ENCODE results near the gene FLT3LG. TPM values are rescaled to one million over a fixed set of nuclear protein-coding genes. Genes with fewer than 3 reads are reported as not detected.

FLT3LG gene
- total RNA-seq, 1 experiment from 2014 or later, result 1.5 TPM

DNA sequence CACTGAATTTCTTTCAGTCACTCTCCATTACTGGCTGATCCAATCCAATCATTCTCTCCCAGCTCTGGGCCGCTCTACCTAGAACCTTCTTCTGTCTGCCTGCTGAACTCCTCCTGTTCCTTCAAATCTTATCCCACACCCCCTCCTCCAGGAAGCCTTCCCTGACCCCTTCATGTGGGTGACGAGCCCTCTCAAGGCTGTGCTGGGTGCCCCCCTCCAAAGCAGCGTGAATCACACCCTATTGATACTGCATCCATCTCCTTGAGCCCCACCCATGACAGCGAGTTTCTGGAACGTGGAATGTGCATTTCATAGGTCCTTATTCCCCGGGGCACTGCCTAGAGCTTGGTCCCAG lies 25.6 kb upstream of the FLT3LG start:
- BruUV-seq (replicated peaks), result no TSS peak
- no peak for DNase-seq (ENCODE audit: unreplicated experiment)
- intact Hi-C loops (cut with micrococcal nuclease), result no loop called here
- H3K36me3 Mint-ChIP-seq (ENCODE audit: insufficient read depth, unreplicated experiment), result peaks cover 45% of the 10 kb centered on the region
- H3K4me1 Mint-ChIP-seq (ENCODE audit: insufficient read depth, unreplicated experiment), result peaks cover 25% of the 10 kb centered on the region
- H3K9me3 Mint-ChIP-seq (ENCODE audit: unreplicated experiment), result no peaks in the 10 kb centered on the region
- H3K4me3 Mint-ChIP-seq (ENCODE audit: unreplicated experiment), result no peak overlapping the region
- TF ChIP-seq, protein P1, sequence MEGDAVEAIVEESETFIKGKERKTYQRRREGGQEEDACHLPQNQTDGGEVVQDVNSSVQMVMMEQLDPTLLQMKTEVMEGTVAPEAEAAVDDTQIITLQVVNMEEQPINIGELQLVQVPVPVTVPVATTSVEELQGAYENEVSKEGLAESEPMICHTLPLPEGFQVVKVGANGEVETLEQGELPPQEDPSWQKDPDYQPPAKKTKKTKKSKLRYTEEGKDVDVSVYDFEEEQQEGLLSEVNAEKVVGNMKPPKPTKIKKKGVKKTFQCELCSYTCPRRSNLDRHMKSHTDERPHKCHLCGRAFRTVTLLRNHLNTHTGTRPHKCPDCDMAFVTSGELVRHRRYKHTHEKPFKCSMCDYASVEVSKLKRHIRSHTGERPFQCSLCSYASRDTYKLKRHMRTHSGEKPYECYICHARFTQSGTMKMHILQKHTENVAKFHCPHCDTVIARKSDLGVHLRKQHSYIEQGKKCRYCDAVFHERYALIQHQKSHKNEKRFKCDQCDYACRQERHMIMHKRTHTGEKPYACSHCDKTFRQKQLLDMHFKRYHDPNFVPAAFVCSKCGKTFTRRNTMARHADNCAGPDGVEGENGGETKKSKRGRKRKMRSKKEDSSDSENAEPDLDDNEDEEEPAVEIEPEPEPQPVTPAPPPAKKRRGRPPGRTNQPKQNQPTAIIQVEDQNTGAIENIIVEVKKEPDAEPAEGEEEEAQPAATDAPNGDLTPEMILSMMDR (IDR thresholded peaks at IDR 0.05; ENCODE audit: unreplicated experiment), result no peak
- H3K27me3 Mint-ChIP-seq (ENCODE audit: insufficient read depth, unreplicated experiment), result no peaks in the 10 kb centered on the region
- CTCF ChIA-PET, result no interaction called here
- POLR2A ChIA-PET, result no interaction called here
- H3K27ac Mint-ChIP-seq (ENCODE audit: low read depth, unreplicated experiment), result peak overlapping the region; percentile 31

GRCh38 chr19:49450405-49450804 lies 23.6 kb upstream of the FLT3LG start:
- no peak for DNase-seq (ENCODE audit: unreplicated experiment)
- Mint-ChIP-seq H3K4me3 (ENCODE audit: unreplicated experiment) (peak overlapping the region; percentile 96), H3K27ac (ENCODE audit: low read depth, unreplicated experiment) (peak overlapping the region; percentile 99), H3K27me3 (ENCODE audit: insufficient read depth, unreplicated experiment) (no peaks in the 10 kb centered on the region), H3K4me1 (ENCODE audit: insufficient read depth, unreplicated experiment) (peaks cover 16% of the 10 kb centered on the region), H3K36me3 (ENCODE audit: insufficient read depth, unreplicated experiment) (peaks cover 45% of the 10 kb centered on the region), H3K9me3 (ENCODE audit: unreplicated experiment) (no peaks in the 10 kb centered on the region)
- TF ChIP-seq, protein P1 (IDR thresholded peaks at IDR 0.05; ENCODE audit: unreplicated experiment), result no peak
- ChIA-PET POLR2A (interaction anchor here (1.0 to 4.8 kb wide), 4 partner anchors 38 to 179 kb away, joined by 3 to 43 read pairs (median 30); partner anchors contain the start of genes NOSIP, PRRG2, RPL13A and RPS11), CTCF (interaction anchor here (0.6 to 1.6 kb wide), 5 partner anchors 8 to 225 kb away, joined by 3 to 7 read pairs (median 3); no protein-coding TSS in a partner anchor)
- no TSS peak for BruUV-seq (replicated peaks)
- intact Hi-C loops (cut with micrococcal nuclease), result loop anchor here (5.0 kb wide), 1 partner anchor 37 kb away; the partner anchor contains the start of gene RPL13A

- no peaks in the 10 kb centered on the region for H3K9me3 Mint-ChIP-seq (ENCODE audit: unreplicated experiment)
- TSS peak; percentile 83 for BruUV-seq (replicated peaks)
- H3K4me3 Mint-ChIP-seq (ENCODE audit: unreplicated experiment), result peak within 1 kb of the TSS; percentile 96
- H3K27ac Mint-ChIP-seq (ENCODE audit: low read depth, unreplicated experiment), result peak within 1 kb of the TSS; percentile 100
- peak; percentile 100 for DNase-seq (ENCODE audit: unreplicated experiment)
- intact Hi-C loops (cut with micrococcal nuclease), result loop anchor here (5.0 kb wide), 1 partner anchor 36 kb away; the partner anchor contains the start of gene RPL13A
- no peaks in the 10 kb centered on the region for H3K27me3 Mint-ChIP-seq (ENCODE audit: insufficient read depth, unreplicated experiment)
- H3K36me3 Mint-ChIP-seq (ENCODE audit: insufficient read depth, unreplicated experiment), result peaks cover 45% of the 10 kb centered on the region
- ChIA-PET CTCF (interaction anchor here (0.5 to 1.6 kb wide), 7 partner anchors 22 to 231 kb away, joined by 3 to 7 read pairs (median 3); no protein-coding TSS in a partner anchor), POLR2A (interaction anchor here (0.5 to 4.8 kb wide), 28 partner anchors 9 to 1726 kb away, joined by 3 to 43 read pairs (median 4); partner anchors contain the start of genes BCL2L12, GYS1, IRF3 and NOSIP)
- H3K4me1 Mint-ChIP-seq (ENCODE audit: insufficient read depth, unreplicated experiment), result peaks cover 16% of the 10 kb centered on the region
- TF ChIP-seq, protein P1 (IDR thresholded peaks at IDR 0.05; ENCODE audit: unreplicated experiment), result no peak
Measured at GRCh38 chr19:49451430-49452181, 22.4 kb upstream of the FLT3LG start, which contains the start of gene PIH1D1. Gene PIH1D1, minus strand, starts transcription at chr19:49451814. Its CDS starts 240 bp downstream, at chr19:49451574.
